ENCODE measurements around the gene DLK1. TPM values are rescaled to one million over a fixed set of nuclear protein-coding genes. Genes with fewer than 3 reads are reported as not detected.

The DLK1 gene
- total RNA-seq, 1 experiment from 2014 or later = 1.5 TPM

DNA sequence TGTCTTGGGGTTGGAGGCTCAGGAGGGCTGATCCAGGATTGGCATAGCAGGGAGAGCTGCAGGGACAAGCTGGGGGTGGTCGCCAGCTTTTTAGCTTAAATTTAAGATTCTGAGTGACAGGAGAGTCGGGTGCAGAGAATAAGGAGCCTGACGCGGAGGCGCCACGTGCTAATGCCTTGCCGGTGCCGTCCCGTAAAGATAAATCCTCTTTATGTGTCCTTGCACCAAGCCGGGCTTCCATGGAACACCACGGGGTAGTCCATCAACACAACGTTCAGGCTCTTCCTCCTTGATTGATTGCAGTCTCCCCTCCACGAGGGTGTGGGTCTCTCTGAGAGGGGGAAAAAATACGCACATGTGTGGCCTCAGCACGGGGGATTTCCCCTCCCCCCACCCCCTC lies 3.9 kb downstream of the DLK1 start:
- peaks cover 30% of the 10 kb centered on the region for H3K27me3 ChIP-seq (ENCODE audit: control insufficient read depth, insufficient read depth, low read length)
- H3K36me3 ChIP-seq (replicated peaks; ENCODE audit: control insufficient read depth, insufficient read depth, low read length) = no peaks in the 10 kb centered on the region
- H3K4me3 ChIP-seq (ENCODE audit: insufficient read depth, low read depth, low read length) = no peak overlapping the region
- peak; percentile 51 for DNase-seq

- H3K27me3 ChIP-seq (ENCODE audit: control insufficient read depth, insufficient read depth, low read length) = peaks cover 25% of the 10 kb centered on the region
- H3K36me3 ChIP-seq (replicated peaks; ENCODE audit: control insufficient read depth, insufficient read depth, low read length) = no peaks in the 10 kb centered on the region
- H3K4me3 ChIP-seq (ENCODE audit: insufficient read depth, low read depth, low read length) = no peak overlapping the region
- peak; percentile 59 for DNase-seq
Observed at GRCh38 chr14:100731011-100731670, 4.4 kb downstream of the DLK1 start.

DNA sequence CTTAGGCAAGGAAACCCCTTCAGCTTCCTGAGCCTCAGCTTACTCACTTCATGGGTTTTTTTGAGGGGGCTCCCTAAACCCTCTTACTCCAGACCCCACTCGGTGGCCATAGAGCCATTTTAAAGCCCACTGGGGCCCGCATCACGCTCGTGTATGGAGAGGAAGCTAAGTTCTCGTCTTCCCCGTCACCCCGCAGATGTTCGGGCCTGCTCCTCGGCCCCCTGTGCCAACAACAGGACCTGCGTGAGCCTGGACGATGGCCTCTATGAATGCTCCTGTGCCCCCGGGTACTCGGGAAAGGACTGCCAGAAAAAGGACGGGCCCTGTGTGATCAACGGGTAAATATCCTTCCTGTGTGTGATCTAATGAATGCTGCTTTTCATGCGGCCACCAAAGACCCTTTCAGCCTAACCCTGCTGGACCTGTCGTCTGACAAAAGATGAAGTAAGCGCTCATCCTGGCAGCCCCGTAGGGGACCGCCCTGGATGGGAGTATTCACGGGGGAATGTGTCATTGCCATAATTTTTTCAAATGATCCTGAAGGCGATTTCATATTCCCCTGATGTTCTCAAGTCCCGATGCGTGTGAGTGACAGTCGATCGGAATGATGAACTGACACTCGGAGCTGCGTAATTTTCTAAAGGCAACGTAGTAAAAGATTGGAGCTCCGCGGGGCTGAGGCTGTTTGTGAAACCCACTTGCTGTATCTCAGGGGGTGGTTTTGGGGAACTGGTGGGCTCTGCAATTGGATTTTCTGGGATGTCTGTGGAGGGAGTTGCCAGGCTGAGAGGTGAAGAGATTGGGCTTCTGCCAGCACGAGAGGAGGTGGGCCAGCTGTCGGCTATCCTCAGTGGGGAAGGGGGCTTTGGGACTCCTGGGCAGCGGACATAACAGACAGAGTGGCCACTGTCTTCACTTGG lies 5.4 kb downstream of the DLK1 start:
- Histone ChIP-seq H3K36me3 (replicated peaks; ENCODE audit: control insufficient read depth, insufficient read depth, low read length) (no peaks in the 10 kb centered on the region), H3K4me3 (ENCODE audit: insufficient read depth, low read depth, low read length) (no peak overlapping the region), H3K27me3 (ENCODE audit: control insufficient read depth, insufficient read depth, low read length) (peaks cover 16% of the 10 kb centered on the region)
- DNase-seq = peak; percentile 42

GRCh38 chr14:100732766-100733100 lies 6.0 kb downstream of the DLK1 start:
- H3K36me3 ChIP-seq (replicated peaks; ENCODE audit: control insufficient read depth, insufficient read depth, low read length) = no peaks in the 10 kb centered on the region
- no peak for DNase-seq
- H3K27me3 ChIP-seq (ENCODE audit: control insufficient read depth, insufficient read depth, low read length) = peaks cover 10% of the 10 kb centered on the region
- no peak overlapping the region for H3K4me3 ChIP-seq (ENCODE audit: insufficient read depth, low read depth, low read length)

DNA sequence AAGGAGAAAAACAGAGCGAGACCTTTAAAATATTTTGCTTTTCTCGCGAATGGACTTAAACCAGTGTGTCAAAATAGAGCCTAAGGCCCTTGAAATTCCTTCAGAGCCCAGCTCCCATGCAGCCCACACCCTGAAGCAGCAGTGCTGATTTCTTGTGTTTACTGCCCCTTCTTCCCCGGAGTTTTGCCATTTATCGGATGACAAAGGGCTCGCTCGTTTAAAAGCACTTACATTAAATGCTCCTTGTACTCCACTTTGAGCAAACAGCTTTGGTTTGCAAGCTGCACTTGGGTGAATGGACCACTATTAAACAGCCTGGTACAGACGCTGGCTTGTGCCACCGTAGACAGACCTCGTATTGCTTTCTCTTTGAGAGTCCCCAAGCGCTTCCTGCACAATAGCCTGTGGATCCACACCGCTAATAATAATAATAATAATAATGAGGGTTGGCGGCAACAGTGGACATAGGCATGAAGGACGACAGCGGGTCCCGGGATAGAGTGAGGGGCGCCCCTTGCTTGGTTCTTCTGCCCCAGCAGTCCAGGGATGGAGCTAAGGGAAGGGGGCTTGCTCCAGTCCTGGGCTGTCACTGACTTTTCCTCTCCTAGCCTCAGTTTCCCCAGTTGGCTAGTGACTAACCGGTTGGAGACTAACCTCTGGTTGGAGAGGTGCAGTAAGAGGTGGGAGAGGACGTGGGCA lies 6.6 kb downstream of the DLK1 start:
- peak; percentile 41 for DNase-seq
- no peaks in the 10 kb centered on the region for H3K36me3 ChIP-seq (replicated peaks; ENCODE audit: control insufficient read depth, insufficient read depth, low read length)
- H3K27me3 ChIP-seq (ENCODE audit: control insufficient read depth, insufficient read depth, low read length) = peaks cover 4% of the 10 kb centered on the region
- H3K4me3 ChIP-seq (ENCODE audit: insufficient read depth, low read depth, low read length) = no peak overlapping the region

- Histone ChIP-seq H3K4me3 (ENCODE audit: insufficient read depth, low read depth, low read length) (no peak overlapping the region), H3K27me3 (ENCODE audit: control insufficient read depth, insufficient read depth, low read length) (peaks cover 2% of the 10 kb centered on the region), H3K36me3 (replicated peaks; ENCODE audit: control insufficient read depth, insufficient read depth, low read length) (no peaks in the 10 kb centered on the region)
- DNase-seq = peak; percentile 65
Observed at GRCh38 chr14:100734031-100734990, 7.6 kb downstream of the DLK1 start.

GRCh38 chr14:100735271-100735670 lies 8.6 kb downstream of the DLK1 start:
- peaks cover 2% of the 10 kb centered on the region for H3K27me3 ChIP-seq (ENCODE audit: control insufficient read depth, insufficient read depth, low read length)
- H3K36me3 ChIP-seq (replicated peaks; ENCODE audit: control insufficient read depth, insufficient read depth, low read length) = no peaks in the 10 kb centered on the region
- DNase-seq = peak; percentile 33
- no peak overlapping the region for H3K4me3 ChIP-seq (ENCODE audit: insufficient read depth, low read depth, low read length)

DNA sequence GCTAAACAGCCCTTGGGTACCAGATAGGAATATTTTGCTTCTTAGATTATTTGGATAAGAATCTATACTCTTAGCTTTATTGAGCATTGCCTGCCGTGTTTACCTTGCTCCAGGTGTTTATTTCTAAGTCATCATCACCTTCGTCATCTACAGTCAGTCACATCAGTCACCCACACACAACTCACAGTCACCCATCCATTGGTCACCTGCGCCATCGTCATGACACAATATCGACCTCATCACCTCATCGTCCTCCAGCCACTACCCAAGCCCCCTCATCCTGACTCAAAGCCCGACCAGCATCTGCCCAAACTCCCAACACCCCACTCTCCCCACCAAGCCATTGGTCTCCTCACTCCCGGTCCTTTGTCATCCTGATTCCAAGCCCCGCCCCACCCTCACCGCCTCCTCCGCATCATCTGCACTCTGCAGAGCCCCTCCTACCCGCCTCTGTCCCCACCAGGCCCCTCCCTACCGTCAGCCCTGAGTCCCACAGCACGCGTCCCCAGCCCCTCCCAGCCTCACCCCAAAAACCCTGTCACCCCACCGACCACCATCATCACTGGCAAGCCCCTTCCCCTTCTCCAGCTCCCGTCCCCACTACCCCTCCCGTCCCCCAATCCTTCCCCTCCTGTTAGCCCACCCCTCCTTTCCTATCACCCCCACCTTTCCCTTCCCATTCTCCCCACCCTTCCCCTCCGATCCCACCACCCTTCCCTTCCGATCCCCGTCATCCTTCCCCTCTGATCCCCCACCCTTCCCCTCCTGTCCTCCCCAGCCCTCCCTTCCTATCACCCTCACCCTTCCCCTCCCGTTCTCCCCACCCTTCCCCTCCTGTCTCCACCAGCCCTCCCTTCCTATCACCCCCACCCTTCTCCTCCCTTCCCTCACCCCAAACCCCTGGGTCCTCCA lies 9.8 kb downstream of the DLK1 start:
- peak; percentile 90 for DNase-seq
- H3K36me3 ChIP-seq (replicated peaks; ENCODE audit: control insufficient read depth, insufficient read depth, low read length) = no peaks in the 10 kb centered on the region
- H3K4me3 ChIP-seq (ENCODE audit: insufficient read depth, low read depth, low read length) = no peak overlapping the region
- no peaks in the 10 kb centered on the region for H3K27me3 ChIP-seq (ENCODE audit: control insufficient read depth, insufficient read depth, low read length)

- H3K36me3 ChIP-seq (replicated peaks; ENCODE audit: control insufficient read depth, insufficient read depth, low read length) = no peaks in the 10 kb centered on the region
- DNase-seq = peak; percentile 36
- H3K27me3 ChIP-seq (ENCODE audit: control insufficient read depth, insufficient read depth, low read length) = no peaks in the 10 kb centered on the region
- H3K4me3 ChIP-seq (ENCODE audit: insufficient read depth, low read depth, low read length) = no peak overlapping the region
Observed at GRCh38 chr14:100737526-100737925, 10.8 kb downstream of the DLK1 start.

- H3K4me3 ChIP-seq (ENCODE audit: insufficient read depth, low read depth, low read length) = no peak overlapping the region
- peak; percentile 46 for DNase-seq
- H3K36me3 ChIP-seq (replicated peaks; ENCODE audit: control insufficient read depth, insufficient read depth, low read length) = no peaks in the 10 kb centered on the region
- H3K27me3 ChIP-seq (ENCODE audit: control insufficient read depth, insufficient read depth, low read length) = no peaks in the 10 kb centered on the region
Observed at GRCh38 chr14:100738269-100738691, 11.6 kb downstream of the DLK1 start.

- peak; percentile 44 for DNase-seq
- Histone ChIP-seq H3K4me3 (ENCODE audit: insufficient read depth, low read depth, low read length) (no peak overlapping the region), H3K36me3 (replicated peaks; ENCODE audit: control insufficient read depth, insufficient read depth, low read length) (no peaks in the 10 kb centered on the region), H3K27me3 (ENCODE audit: control insufficient read depth, insufficient read depth, low read length) (no peaks in the 10 kb centered on the region)
Observed at GRCh38 chr14:100738704-100739131, 12.0 kb downstream of the DLK1 start.

DNA sequence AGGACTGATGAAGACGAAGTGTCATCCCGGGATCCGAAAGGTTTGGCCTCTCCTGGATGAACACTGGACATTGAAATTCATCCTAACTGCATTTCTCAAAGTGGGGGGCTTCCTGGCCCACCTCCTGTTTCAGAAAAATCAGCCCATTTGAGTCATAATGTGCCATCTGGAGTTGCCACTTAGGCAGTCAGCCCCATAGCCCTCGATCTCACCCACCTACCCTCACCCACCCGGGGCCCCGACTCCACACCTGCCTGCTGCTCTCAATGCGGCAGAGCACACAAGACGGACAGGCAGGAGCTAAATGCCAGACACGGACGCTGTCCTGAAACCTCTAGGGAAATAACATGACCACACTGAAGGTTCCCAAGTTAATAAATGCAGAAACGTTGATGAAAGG lies 12.6 kb downstream of the DLK1 start:
- DNase-seq = peak; percentile 30
- Histone ChIP-seq H3K27me3 (ENCODE audit: control insufficient read depth, insufficient read depth, low read length) (no peaks in the 10 kb centered on the region), H3K36me3 (replicated peaks; ENCODE audit: control insufficient read depth, insufficient read depth, low read length) (no peaks in the 10 kb centered on the region), H3K4me3 (ENCODE audit: insufficient read depth, low read depth, low read length) (no peak overlapping the region)

GRCh38 chr14:100740196-100740825 lies 13.6 kb downstream of the DLK1 start:
- no peak overlapping the region for H3K4me3 ChIP-seq (ENCODE audit: insufficient read depth, low read depth, low read length)
- H3K36me3 ChIP-seq (replicated peaks; ENCODE audit: control insufficient read depth, insufficient read depth, low read length) = no peaks in the 10 kb centered on the region
- peak; percentile 33 for DNase-seq
- no peaks in the 10 kb centered on the region for H3K27me3 ChIP-seq (ENCODE audit: control insufficient read depth, insufficient read depth, low read length)
